Fibroblast of mammary gland (primary cell): ENCODE results near the gene CLDN9.

Source experiments
- DNase-seq: peaks from one replicate; pipeline ENCODE4 v3.0.0-alpha.2; 2010; ENCODE audit warnings: low read depth
- H3K4me3 ChIP-seq: 2 replicates; pipeline ENCODE4 v1.5.1; 2011; ENCODE audit warnings: low read depth, mild to moderate bottlenecking, low read length, moderate library complexity; ENCODE audit not compliant: control insufficient read depth
- TF ChIP-seq, protein P1 (sequence below): conservative IDR thresholded peaks from 2 replicates; pipeline ENCODE4 v1.5.1; 2011; ENCODE audit warnings: low read depth, low read length, inconsistent platforms; ENCODE audit not compliant: control insufficient read depth, insufficient read depth

The CLDN9 gene

DNA sequence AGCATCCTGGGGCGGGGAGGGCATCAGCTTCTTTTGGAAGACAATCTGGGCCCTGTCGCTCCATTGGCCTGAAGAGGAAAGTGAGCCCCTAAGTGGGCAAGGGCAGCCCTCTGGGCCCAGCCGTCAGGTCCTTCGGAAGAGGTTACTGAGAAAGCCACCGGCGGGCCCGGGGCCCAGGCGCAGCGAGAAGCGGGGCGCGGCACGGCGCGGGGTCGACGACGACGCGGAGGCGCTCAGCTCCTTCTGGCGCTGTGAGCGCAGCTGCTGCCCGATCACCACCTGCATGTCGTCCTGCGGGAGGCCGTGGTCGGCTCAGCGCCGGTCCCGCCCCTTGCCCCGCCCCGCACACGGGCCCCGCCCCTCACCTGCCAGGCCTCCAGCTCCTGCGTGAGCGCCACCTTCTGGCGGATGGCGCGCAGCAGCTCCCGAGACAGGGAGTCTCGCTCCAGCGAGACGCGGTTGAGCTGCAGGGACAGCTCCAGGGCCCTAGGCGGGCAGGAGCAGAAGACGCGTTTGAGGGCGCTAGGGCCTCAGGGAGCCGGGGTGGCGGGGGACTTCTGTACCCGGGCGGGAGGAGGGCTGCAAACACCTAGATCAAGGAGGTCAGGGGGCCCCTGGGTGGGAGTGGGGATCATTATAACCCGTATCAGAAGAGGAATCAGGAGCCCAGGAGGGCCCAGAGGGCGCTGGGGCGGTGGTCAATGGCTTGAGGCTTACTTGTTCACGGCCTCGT lies 15.4 kb downstream of the CLDN9 start:
- H3K4me3 ChIP-seq = no peak overlapping the region

DNA sequence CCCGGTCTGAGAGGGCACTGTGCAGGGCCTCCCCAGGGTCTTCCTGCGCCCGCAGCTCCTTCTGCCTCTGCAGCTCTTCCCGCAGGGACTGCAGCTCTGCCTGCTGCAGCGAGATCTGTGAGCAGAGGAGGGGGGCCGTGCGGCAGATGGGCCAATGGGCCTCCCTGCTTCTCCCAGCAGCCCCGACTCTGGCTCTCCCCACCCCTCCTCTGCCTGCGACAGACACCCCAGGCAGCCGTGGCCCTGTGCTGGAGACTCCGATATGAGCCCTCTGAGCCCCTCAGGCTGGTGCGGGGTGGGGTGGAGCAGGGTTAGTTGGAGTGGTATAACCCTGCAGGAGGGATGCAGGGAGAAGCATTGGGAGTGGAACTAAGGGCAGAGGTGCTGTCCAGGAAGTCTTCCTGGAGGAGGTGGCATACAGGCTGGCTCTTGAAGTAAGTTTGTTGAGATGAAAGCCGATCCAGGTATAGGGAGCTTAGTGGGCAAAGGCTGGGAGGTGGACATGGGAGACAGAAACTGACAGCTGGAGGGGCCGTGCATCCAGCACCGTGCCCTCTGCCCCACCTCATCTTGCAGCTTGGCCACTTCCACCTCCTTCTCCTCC lies 16.1 kb downstream of the CLDN9 start:
- no peak for DNase-seq
- H3K4me3 ChIP-seq = no peak overlapping the region
- TF ChIP-seq, protein P1, sequence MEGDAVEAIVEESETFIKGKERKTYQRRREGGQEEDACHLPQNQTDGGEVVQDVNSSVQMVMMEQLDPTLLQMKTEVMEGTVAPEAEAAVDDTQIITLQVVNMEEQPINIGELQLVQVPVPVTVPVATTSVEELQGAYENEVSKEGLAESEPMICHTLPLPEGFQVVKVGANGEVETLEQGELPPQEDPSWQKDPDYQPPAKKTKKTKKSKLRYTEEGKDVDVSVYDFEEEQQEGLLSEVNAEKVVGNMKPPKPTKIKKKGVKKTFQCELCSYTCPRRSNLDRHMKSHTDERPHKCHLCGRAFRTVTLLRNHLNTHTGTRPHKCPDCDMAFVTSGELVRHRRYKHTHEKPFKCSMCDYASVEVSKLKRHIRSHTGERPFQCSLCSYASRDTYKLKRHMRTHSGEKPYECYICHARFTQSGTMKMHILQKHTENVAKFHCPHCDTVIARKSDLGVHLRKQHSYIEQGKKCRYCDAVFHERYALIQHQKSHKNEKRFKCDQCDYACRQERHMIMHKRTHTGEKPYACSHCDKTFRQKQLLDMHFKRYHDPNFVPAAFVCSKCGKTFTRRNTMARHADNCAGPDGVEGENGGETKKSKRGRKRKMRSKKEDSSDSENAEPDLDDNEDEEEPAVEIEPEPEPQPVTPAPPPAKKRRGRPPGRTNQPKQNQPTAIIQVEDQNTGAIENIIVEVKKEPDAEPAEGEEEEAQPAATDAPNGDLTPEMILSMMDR = no peak

More for the DNA sequence above, 15.4 kb downstream of the CLDN9 start:
- DNase-seq = peak; percentile 51
- TF ChIP-seq, protein P1 = peak; percentile 44

DNA sequence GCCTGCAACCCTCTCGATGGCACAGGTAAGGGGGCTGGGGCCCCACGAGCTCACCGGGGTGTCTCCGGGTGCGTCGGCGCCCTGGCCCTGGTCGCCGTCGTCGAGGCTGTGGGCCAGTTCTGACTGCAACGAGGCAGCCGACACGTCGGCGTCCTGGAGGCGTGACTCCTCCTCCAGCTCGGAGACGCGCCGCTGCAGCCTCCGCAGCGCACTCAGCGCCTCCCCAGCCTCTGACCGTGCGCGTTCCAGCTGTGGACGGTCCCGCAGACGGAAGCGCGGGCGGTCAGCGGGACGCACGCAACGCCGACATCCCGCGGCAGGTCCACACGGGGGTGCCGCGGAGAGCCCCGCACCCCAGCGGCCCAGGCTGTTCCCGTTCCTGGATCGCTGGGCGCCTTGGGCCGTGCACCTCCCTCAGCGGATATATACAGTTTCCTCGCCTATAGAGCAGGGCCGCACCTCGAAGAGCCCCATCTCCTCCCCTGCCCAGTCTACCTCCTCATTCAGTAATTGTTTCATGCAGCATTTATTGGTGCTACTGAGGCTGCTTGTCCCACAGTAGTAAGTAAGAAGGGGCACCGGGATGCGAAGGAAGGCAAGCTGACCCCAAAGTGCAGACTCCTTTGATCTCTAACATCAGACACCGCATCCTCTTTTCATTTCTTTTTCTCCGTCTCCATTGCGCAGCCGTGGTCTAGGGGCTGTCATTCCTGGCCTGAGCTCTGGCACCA lies 16.9 kb downstream of the CLDN9 start:
- TF ChIP-seq, protein P1 = no peak
- H3K4me3 ChIP-seq = no peak overlapping the region
- DNase-seq = peak; percentile 36

DNA sequence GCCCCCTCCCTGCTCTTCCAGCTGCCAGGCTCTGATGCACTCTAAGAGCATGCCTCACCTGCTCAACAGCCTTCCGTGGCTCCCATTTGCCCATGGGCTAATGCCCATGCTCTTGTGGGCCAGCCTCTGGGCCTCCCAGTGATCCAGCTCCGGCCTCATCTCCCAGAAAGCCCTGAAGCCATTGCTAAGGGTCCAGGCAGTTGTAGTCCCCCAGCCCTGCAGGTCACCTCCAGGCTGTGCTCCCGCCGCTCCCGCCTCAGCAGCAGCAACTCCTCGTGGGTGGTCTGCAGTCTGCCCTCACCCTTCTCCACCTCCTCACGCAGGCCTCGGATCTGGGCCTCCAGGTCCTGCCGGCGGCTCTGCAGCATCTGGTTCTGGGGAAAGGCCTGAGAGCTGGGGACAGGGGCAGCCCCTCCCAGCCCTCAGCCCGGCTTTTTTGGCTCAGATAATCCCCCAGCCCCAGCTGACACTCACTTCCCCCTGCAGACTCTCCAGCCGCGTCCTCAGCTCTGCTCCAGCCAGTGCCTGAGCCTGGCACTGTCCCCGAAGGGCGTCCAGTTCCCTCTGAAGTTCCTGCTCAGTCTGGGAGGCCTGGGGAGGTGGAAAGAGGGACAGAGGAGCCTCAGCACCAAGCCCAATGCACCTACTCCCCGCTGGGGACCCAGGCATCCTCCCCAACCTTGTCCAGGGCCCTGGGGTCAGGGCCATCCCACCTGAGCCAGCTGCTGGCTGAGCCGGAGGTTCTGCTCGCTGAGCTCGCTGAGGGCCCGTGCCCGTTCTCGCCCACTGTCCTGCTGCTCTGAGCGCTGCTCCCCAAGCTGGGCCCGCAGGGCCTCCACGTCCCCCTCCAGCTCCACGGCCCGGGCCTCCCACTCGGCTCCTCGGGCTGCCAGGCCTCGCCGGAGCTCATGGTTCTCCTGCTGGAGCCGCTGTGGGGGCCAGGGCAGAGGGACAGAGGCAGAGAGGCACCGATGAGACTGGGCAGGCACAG lies 17.8 kb downstream of the CLDN9 start:
- TF ChIP-seq, protein P1 = no peak
- no peak for DNase-seq
- H3K4me3 ChIP-seq = no peak overlapping the region

DNA sequence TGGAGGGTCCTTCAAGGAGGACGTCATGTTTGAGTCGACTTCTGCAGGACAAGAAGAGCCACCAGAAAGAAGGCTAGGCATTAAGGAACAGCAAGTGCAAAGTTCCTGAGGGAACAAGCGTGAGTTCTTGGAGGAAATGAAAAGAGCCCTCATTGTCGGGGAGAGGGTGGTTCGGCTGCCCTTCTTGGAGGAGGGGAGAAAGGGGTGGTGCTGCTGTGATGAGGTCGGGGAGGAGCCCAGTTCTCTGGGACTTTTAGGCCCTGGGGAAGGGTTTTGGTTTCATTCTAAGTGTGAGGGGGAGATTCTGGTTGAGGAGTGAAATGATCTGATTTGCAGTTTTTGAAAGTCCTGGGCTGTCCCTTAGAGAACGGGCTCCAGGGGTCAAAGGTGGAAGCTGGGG lies 19.9 kb downstream of the CLDN9 start:
- H3K4me3 ChIP-seq = no peak overlapping the region
- TF ChIP-seq, protein P1 = no peak
- no peak for DNase-seq

DNA sequence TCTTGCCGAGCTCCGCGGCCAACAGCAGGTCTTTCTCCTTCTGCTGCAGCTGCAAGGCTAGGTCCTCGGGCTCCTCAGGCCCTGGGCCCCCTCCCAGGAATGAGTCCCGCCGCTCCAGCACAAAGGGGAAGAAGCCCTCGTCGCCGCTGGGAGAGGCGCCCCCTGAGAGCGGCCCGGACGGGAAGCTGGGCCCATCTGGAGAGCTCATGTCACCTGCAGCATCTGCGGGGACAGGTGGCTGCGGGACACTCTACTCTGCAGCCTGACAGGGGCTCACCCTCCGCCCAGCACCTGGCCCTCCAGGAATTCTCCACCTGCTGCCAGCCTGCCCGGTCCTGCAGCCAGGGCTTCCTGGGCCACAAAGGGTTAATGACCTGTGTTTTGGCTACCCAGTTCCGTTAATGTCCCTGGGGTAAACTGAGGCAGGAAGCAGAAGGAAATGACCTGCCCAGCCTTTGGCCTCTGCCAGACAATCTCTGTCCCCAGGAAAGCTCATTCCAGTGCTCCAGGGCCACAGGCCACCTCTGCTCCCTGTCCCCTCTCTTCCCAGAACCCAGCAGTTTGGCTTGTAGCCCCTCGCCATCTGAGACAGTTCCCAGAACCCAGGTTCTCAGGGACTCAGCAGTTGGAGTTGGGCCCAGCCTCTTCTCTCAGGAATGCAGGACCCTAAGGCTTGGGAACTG lies 22.7 kb downstream of the CLDN9 start:
- no peak overlapping the region for H3K4me3 ChIP-seq
- no peak for DNase-seq
- TF ChIP-seq, protein P1 = no peak
